Transverse colon (tissue), 3 donors: ENCODE data around the gene ZNF583.

Experiments
- CTCF ChIP-seq, 5 experiments: fragments of 200-600 bp in 3 of 5; fragments of 450-650 bp in 2 of 5; sonication (generic) in 3 of 5; IDR thresholded peaks; 1 replicate in 2 of 5; 2 replicates in 3 of 5; pipeline ENCODE4 v1.5.1; 2016 to 2017; ENCODE audit warnings: antibody characterized with exemption in 5 of 5, inconsistent platforms in 3 of 5, mild to moderate bottlenecking in 2 of 5, moderate library complexity in 1 of 5
- EP300 ChIP-seq: sonication (generic); formaldehyde crosslinking; IDR thresholded peaks from one replicate; pipeline ENCODE4 v1.6.1; 2017; ENCODE audit warnings: antibody characterized with exemption, low read depth
- POLR2A ChIP-seq: fragments of 450-650 bp; IDR thresholded peaks from one replicate; pipeline ENCODE4 v1.6.1; 2016; ENCODE audit warnings: antibody characterized with exemption, mild to moderate bottlenecking, moderate library complexity

- TF ChIP-seq POLR2A, result no peak
- TF ChIP-seq CTCF (IDR thresholded peaks at IDR 0.05), result no peak
- no peak for TF ChIP-seq EP300
Observed at GRCh38 chr19:56423985-56424353, 19.8 kb downstream of the ZNF583 start.
